ENCODE measurements around the gene LSM3.

The LSM3 gene

DNA sequence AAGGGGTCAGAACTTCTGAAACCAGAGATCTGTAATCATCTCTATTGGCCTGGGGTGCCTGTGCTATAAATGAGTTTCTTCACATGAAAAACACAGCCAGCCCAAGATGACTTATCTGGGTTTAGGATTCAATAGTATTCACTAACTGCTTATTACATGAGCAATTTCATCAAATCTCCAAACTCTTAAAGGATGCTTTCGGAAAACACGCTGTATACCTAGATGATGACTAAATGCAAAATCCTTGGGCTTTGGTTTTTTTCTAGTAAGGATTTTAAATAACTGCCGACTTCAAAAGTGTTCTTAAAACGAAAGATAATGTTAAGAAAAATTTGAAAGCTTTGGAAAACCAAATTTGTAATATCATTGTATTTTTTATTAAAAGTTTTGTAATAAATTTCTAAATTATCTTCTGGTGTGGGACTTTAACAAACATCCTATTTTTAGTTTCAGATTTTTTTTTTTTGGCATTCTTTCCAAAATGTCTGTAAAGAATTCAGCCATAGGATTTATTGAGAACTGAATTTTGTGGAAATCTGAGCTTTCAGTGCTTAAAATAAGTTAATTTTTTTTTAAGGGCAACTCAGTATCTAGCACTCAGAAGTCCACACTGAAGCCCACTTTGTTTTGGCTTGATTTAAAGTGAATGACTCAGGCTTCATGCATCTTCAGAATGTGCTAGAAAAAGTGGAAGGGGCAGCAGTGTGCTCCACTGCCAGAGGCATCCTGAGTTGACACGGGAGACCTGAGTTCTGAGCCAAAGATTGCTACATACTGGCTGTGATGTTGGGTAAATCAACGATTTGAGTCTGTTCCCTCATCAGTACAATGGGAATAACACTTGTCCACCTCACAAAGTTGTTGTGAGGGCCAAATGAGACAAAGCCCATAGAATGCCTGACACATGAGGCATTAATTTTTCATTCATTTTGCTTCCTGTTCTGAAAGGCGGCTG, 35.1 kb upstream of the LSM3 start:
- peak; percentile 80 for FAIRE-seq

- FAIRE-seq, result peak; percentile 94
These were observed 34.1 kb upstream of the LSM3 start for GRCh38 chr3:14144423-14145075.

DNA sequence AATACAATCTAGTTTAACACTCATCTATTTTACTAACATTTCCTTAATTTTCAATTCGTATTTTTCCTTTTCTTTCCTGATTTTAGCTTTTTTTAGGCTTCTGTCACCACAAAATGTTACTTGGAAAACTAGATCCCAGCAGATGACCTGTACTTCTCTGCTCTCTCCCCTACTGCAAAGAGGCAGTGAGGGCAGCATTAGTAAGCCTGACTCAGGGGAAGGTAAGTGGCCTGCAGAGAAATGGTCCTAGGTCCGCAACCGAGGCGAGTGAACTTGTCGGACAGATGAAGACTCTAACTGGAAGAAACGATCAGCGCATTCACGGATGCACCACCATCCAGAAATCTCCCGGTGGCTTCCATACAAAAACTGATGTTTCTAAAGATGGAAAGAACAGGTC, 33.4 kb upstream of the LSM3 start:
- FAIRE-seq, result peak; percentile 23

- FAIRE-seq, result no peak
These were observed 32.8 kb upstream of the LSM3 start for GRCh38 chr3:14145670-14146380.

DNA sequence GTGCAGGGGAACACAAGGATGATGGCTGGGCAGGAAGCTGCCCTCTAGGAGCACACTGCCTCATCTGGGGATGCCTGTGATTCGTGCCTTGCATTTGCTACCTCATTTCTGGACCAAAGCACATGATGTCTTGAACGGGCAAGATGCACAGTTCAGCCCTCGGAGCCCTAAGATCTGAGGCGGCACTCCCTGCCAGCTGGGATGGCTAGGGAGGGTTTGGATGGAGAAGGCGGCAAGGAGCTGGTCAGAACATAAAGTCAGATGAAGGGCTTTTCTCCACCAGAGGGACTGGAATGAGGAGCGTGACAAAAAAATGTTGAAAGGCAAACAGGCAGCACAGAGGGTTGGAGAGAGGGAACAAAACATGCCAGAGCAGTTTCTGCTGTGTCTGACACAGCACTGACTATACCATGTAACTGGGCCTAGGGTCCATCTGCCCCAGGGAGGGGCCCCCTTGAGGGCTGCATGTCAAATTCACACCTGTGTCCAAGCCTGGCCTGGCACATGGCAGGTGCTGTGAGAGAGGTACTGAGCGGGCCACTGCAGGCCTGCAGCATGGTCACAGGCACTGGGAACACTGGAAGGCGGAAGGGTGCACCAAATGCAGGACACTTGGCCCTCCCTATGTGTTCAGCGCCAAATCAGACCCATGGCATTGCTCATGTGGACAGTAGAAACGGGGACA, 32.1 kb upstream of the LSM3 start:
- FAIRE-seq, result no peak

DNA sequence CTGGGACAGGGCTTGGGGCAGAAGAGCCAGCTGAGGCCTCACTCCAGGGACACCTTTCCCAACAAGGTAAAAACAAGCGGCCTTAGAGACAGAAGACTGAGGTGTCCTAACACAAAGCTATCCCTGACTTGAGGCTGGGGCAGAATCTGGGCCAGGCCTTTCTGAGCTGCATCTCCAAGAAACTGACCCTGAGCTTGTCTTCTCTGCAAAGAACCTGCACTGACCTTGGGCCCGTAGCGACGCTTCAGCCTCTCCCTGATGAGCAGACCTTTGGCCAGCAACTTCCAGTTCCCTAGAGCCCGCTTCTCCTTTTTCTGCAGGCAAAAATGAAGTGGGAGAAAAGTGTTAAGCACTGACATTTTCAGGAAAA, 31.6 kb upstream of the LSM3 start:
- no peak for FAIRE-seq

- no peak for FAIRE-seq
These were observed 31.0 kb upstream of the LSM3 start for GRCh38 chr3:14147617-14148016.

- FAIRE-seq, result no peak
These were observed 30.3 kb upstream of the LSM3 start for GRCh38 chr3:14148041-14148985.

DNA sequence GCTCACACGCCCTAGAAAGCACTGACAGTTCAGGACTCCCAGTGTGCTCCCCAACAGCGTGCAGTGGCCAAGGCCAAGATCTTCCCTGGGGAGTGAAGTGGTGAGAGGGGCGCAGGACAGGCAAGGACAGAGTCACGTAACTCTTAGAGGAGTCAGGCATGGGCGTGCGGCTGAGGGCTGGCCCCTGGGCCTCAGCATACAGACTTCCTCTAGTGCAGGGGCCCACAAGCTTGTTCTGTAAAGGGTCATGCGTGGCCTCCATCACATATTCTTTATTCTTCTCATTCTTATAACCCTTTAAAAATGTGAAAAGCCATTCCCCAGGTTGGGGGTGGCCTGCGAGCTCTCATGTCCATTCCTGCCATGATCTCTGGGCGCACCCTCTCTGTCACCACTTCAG, 28.5 kb upstream of the LSM3 start:
- FAIRE-seq, result no peak

DNA sequence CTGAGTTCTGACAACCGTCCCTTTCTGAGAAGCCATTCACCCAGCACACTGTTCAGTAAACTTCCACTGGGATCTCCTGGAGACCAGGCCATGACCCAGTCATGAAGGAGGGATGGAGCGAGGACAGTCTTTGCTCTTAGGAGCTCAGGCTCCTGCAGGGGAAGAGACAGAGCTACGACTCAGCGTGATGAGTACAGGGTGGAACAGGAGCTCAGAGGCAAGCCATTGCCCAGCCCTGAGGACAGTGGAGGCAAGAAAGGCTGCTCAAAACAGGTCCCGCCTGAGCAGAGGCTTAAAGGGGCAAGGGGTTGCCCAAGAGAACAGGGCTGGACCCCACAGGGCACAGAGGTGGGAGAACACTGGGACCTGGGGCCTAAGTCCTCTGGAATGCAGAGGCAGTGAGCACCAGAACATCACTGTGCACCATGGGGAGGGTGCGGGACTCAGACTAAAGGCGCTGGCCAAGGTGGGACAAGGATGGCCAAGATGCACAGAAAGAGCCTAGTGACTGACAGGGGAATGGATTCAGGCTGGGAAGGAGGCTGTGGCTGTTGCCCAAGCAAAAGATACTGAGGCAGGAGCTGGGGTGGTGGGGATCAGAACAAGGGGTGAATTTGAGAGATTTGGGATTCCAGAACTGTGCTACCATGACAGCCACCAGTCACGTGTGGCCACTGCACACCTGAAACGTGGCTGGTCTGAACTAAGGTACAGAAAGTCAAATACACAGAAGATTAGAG, 28.0 kb upstream of the LSM3 start:
- no peak for FAIRE-seq

- FAIRE-seq, result no peak
These were observed 27.0 kb upstream of the LSM3 start for GRCh38 chr3:14151471-14152083.

DNA sequence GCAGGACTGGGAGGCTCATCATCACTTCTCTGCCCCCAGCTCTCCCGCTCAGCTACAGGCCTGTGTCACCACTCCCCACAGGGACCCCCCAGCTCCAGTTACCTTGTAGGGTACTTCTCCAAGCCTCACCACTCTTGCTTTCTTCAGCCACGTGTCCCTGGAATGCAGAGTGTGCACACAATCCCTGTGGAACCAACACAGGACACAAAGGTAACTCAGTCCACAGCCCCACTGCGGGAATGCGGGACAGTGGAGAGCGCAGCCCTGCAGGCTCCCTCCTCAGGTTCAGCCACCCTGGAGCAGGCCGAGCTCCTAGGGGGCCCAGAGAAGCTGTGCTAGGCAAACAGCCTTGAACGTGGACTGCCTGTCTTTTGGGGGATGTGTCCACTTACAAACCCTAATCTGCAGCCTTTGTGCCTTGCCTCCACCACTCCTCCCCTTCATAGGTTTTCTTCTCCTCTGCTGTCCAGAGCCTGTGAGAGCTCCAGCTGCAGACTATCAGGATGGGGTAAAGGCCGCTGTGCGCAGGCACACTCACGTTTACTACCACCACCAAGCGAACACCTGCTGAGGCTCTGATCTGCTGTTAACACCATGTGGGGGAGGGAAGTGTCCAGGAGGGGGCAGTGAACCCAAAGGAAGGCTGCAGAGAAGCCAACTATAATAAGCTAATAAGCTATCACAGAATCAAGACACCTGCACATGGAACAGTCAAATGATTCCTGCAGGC, 26.2 kb upstream of the LSM3 start:
- FAIRE-seq, result no peak

GRCh38 chr3:14152963-14153355, 25.7 kb upstream of the LSM3 start:
- FAIRE-seq, result no peak

DNA sequence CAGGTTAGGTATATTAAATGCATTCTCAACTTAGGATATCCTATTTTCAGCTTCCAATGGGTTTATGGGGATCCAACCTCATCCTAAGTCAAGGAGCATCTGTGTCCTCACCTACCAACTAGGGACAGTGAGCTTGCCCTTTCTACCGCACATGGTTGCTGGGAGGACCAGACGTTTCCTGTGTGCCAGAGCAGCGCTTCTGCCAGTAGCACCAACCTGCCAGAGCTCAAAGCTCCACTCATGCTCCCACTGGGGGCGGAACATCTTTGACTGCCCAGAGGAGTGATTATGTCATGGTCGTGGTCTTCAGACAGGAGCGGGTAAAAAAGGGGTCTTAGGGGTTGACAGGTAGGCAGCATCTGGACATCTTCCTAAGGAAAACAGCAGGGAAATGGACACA, 25.0 kb upstream of the LSM3 start:
- FAIRE-seq, result no peak

- no peak for FAIRE-seq
These were observed 24.3 kb upstream of the LSM3 start for GRCh38 chr3:14154276-14154675.

DNA sequence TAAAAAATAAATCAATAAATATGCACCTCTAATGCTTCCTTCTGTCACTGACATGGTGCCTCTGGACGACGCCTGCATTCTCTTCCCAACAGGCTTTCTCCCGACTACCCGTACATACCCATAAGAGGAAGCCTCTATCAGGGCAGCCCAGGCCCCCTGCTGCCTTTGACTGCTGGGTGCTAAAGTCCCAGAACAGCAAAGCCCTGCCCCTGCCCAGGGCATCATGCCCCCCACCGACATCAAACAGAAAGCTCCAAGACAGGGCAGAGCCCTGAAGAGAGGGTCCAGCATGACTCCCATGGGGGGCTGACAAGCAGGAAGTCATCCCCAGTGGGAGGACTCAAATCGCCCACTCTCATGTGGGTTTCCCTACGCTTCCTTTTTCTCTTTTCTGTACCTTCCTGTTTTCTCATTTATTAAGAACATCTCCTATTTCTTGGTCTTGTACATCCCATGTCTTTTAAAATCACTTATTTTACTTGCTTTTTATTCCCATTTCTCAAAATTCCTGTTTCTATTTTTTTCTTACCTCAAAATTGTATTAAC, 23.6 kb upstream of the LSM3 start:
- no peak for FAIRE-seq

- no peak for FAIRE-seq
These were observed 22.4 kb upstream of the LSM3 start for GRCh38 chr3:14156201-14156600.

- no peak for FAIRE-seq
These were observed 21.6 kb upstream of the LSM3 start for GRCh38 chr3:14156843-14157561.

DNA sequence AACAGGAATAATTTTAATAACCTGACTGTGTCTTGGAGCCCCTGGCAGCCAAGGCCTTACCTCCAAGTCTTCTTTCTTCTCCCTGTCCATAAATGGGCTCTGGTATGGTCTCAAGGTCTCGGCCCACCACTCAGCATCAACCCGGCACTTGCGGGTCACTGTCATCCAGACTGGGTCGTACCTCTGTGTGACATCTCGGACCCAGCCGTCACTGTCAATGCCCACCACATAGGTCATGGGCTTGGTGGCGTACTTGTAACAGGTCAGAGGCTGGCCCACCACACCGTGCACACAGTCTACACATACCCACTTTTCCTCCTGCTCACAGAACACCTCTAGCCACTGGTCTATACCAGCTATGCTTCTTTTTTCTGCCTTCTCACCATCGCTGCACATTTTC, 20.7 kb upstream of the LSM3 start:
- FAIRE-seq, result no peak
